Measurements from ENCODE around the gene ZNF536. TPM values are rescaled to one million over a fixed set of nuclear protein-coding genes. Genes with fewer than 3 reads are reported as not detected.

ZNF536 gene
- total RNA-seq, 1 donor from 2014 or later, result 9.2 TPM

GRCh38 chr19:30604657-30605056, 232.5 kb downstream of the ZNF536 start:
- no peak for DNase-seq (ENCODE audit: extremely low spot score, unreplicated experiment)
- Mint-ChIP-seq H3K27ac (no peak overlapping the region), H3K9me3 (no peaks in the 10 kb centered on the region), H3K36me3 (no peaks in the 10 kb centered on the region), H3K4me1 (ENCODE audit: unreplicated experiment) (no peaks in the 10 kb centered on the region), H3K4me3 (no peak overlapping the region), H3K27me3 (peaks cover 26% of the 10 kb centered on the region)
- TF ChIP-seq, protein P1, sequence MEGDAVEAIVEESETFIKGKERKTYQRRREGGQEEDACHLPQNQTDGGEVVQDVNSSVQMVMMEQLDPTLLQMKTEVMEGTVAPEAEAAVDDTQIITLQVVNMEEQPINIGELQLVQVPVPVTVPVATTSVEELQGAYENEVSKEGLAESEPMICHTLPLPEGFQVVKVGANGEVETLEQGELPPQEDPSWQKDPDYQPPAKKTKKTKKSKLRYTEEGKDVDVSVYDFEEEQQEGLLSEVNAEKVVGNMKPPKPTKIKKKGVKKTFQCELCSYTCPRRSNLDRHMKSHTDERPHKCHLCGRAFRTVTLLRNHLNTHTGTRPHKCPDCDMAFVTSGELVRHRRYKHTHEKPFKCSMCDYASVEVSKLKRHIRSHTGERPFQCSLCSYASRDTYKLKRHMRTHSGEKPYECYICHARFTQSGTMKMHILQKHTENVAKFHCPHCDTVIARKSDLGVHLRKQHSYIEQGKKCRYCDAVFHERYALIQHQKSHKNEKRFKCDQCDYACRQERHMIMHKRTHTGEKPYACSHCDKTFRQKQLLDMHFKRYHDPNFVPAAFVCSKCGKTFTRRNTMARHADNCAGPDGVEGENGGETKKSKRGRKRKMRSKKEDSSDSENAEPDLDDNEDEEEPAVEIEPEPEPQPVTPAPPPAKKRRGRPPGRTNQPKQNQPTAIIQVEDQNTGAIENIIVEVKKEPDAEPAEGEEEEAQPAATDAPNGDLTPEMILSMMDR (conservative IDR thresholded peaks at IDR 0.05), result no peak

DNA sequence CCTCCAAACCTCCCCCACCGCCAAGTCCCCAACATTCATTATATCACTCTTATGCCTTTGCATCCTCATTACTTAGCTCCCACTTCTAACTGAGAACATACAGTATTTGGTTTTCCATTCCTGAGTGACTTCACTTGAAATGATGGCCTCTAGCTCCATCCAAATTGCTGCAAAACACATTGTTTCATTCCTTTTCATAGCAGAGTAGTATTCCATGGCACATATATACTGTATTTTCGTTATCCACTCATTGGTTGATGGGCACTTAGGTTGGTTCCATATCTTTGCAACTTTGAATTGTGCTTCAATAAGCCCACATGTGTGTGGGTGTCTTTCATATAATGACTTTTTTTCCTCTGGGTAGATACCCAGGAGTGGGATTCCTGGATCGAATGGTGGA, 233.1 kb downstream of the ZNF536 start:
- DNase-seq (ENCODE audit: extremely low spot score, unreplicated experiment), result no peak
- H3K27ac Mint-ChIP-seq, result no peak overlapping the region
- no peak overlapping the region for H3K4me3 Mint-ChIP-seq
- peaks cover 19% of the 10 kb centered on the region for H3K27me3 Mint-ChIP-seq
- TF ChIP-seq, protein P1 (conservative IDR thresholded peaks at IDR 0.05), result no peak
- H3K9me3 Mint-ChIP-seq, result no peaks in the 10 kb centered on the region
- H3K4me1 Mint-ChIP-seq (ENCODE audit: unreplicated experiment), result no peaks in the 10 kb centered on the region
- no peaks in the 10 kb centered on the region for H3K36me3 Mint-ChIP-seq

GRCh38 chr19:30606114-30607050, 234.2 kb downstream of the ZNF536 start:
- Mint-ChIP-seq H3K4me3 (no peak overlapping the region), H3K4me1 (ENCODE audit: unreplicated experiment) (no peaks in the 10 kb centered on the region), H3K9me3 (no peaks in the 10 kb centered on the region), H3K27ac (no peak overlapping the region), H3K27me3 (peaks cover 16% of the 10 kb centered on the region), H3K36me3 (no peaks in the 10 kb centered on the region)
- no peak for DNase-seq (ENCODE audit: extremely low spot score, unreplicated experiment)
- TF ChIP-seq, protein P1 (conservative IDR thresholded peaks at IDR 0.05), result no peak
